ENCODE data around the gene PLEKHH1. TPM values are rescaled to one million over a fixed set of nuclear protein-coding genes. Genes with fewer than 3 reads are reported as not detected.

PLEKHH1 gene
- total RNA-seq, 1 experiment from 2014 or later = 35.3 TPM

DNA sequence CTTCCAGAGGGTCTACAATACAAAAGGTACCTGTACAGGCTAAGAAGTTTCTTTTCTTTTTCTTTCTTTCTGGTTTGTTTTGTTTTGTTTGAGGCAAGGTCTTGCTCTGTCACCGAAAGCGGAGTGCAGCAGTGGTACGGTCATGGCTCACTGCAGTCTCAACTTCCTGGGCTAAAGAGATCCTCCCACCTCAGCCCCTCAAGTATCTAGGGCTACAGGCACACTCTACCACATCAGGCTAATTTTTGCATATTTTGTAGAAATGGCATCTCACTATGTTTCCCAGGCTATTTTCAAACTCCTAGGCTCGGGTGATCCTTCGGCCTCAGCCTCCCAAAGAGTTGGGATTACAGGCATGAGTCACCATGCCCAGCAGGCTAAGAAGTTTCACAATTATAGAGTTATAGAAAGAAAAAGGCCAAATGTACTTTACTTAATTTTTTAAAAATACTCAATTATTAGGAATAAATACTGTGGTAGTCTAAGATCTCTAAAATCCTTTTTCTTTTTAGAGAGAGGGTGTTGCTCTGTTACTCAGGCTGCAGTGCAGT, 70.0 kb downstream of the PLEKHH1 start:
- H2AK5ac ChIP-seq (ENCODE audit: insufficient read length, low read length) = no peak overlapping the region
- H3K23me2 ChIP-seq (ENCODE audit: insufficient read length, low read depth, low read length, poor library complexity, severe bottlenecking) = peaks cover 9% of the 10 kb centered on the region
- no peak overlapping the region for H3K27ac Mint-ChIP-seq
- H2BK20ac ChIP-seq (ENCODE audit: low read depth, low read length, poor library complexity, severe bottlenecking) = no peak overlapping the region
- no peaks in the 10 kb centered on the region for H3K9me3 ChIP-seq (ENCODE audit: control insufficient read depth, low read depth, low read length)
- H2BK12ac ChIP-seq (ENCODE audit: insufficient read length, low read depth, low read length) = no peak overlapping the region
- no peak overlapping the region for H2BK15ac ChIP-seq (ENCODE audit: low read depth, low read length)
- H3K9ac ChIP-seq (ENCODE audit: extremely low read depth, insufficient read length, low read length) = no peak overlapping the region
- no peak overlapping the region for H2BK120ac ChIP-seq (ENCODE audit: low read depth, low read length, poor library complexity, severe bottlenecking)
- H3K27me3 ChIP-seq (ENCODE audit: insufficient read depth, low read length) = peaks cover 24% of the 10 kb centered on the region; the same call in 1 of the 2 replicates
- no peak overlapping the region for H3K18ac ChIP-seq (ENCODE audit: insufficient read length, low read depth, low read length)
- H4K8ac ChIP-seq (replicated peaks; ENCODE audit: insufficient read length, low read depth, low read length) = no peak overlapping the region
- H3K4me1 Mint-ChIP-seq = peaks cover 12 to 15% of the 10 kb centered on the region in 2 experiments
- no peak overlapping the region for H2AFZ ChIP-seq (ENCODE audit: low read length)
- H3K79me2 ChIP-seq (ENCODE audit: insufficient read depth, low read length) = no peaks in the 10 kb centered on the region
- H3K4ac ChIP-seq (ENCODE audit: low read depth, low read length) = no peak overlapping the region
- no peak overlapping the region for H3K4me3 Mint-ChIP-seq
- no peak overlapping the region for H3K27ac ChIP-seq (ENCODE audit: insufficient read length, low read depth, low read length)
- H4K5ac ChIP-seq (ENCODE audit: insufficient read length, low read depth, low read length) = no peak overlapping the region
- peaks cover 89% of the 10 kb centered on the region for H3K27me3 Mint-ChIP-seq (ENCODE audit: low read depth)
- H3K9me3 Mint-ChIP-seq = no peaks in the 10 kb centered on the region; a peak in 2 of 5 replicates
- H3K79me1 ChIP-seq (ENCODE audit: insufficient read depth, low read depth, low read length, poor library complexity, severe bottlenecking) = no peaks in the 10 kb centered on the region
- no peaks in the 10 kb centered on the region for H3K4me1 ChIP-seq (ENCODE audit: insufficient read depth, low read length)
- H4K91ac ChIP-seq (ENCODE audit: insufficient read length, low read depth, low read length) = no peak overlapping the region
- no peak for DNase-seq
- no peak overlapping the region for H3K4me2 ChIP-seq (ENCODE audit: insufficient read depth, insufficient read length, low read length)
- H3T11ph ChIP-seq (ENCODE audit: low read length) = no peak overlapping the region
- no peak overlapping the region for H3K14ac ChIP-seq (ENCODE audit: insufficient read depth, low read length)
- no peak overlapping the region for H2BK5ac ChIP-seq (ENCODE audit: insufficient read length, low read length)
- no peaks in the 10 kb centered on the region for H4K20me1 ChIP-seq (ENCODE audit: control insufficient read depth, insufficient read depth, insufficient read length)
- H3K23ac ChIP-seq (ENCODE audit: insufficient read length, low read depth, low read length) = no peak overlapping the region
- WGBS (ENCODE audit: extremely low coverage, insufficient read length, low lambda C conversion rate) = no CpG with 5 or more reads among the region's 5 CpGs
- TF ChIP-seq, protein P1, sequence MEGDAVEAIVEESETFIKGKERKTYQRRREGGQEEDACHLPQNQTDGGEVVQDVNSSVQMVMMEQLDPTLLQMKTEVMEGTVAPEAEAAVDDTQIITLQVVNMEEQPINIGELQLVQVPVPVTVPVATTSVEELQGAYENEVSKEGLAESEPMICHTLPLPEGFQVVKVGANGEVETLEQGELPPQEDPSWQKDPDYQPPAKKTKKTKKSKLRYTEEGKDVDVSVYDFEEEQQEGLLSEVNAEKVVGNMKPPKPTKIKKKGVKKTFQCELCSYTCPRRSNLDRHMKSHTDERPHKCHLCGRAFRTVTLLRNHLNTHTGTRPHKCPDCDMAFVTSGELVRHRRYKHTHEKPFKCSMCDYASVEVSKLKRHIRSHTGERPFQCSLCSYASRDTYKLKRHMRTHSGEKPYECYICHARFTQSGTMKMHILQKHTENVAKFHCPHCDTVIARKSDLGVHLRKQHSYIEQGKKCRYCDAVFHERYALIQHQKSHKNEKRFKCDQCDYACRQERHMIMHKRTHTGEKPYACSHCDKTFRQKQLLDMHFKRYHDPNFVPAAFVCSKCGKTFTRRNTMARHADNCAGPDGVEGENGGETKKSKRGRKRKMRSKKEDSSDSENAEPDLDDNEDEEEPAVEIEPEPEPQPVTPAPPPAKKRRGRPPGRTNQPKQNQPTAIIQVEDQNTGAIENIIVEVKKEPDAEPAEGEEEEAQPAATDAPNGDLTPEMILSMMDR (conservative IDR thresholded peaks at IDR 0.05) = no peak
- H3K36me3 Mint-ChIP-seq (ENCODE audit: insufficient read depth in 1 of 3, low read depth in 3 of 3) = no peaks in the 10 kb centered on the region
- H3K56ac ChIP-seq (ENCODE audit: insufficient read length, low read depth, low read length) = no peak overlapping the region

Measured in H9 (cell line).